NCI-H128 (cell line): ENCODE measurements around the gene PLEKHD1.

Source experiments
- DNase-seq: peaks from one replicate; lab custom pipeline; 2025; ENCODE audit not compliant: unreplicated experiment; lab: John Stamatoyannopoulos, UW

The PLEKHD1 gene

GRCh38 chr14:69518289-69519101, 34.0 kb downstream of the PLEKHD1 start:
- DNase-seq = no peak

- DNase-seq = no peak
Measured at GRCh38 chr14:69519204-69520100, 34.9 kb downstream of the PLEKHD1 start.

GRCh38 chr14:69522026-69522425, 37.5 kb downstream of the PLEKHD1 start:
- no peak for DNase-seq

- no peak for DNase-seq
Measured at GRCh38 chr14:69525896-69526295, 41.4 kb downstream of the PLEKHD1 start.

GRCh38 chr14:69527635-69528034, 43.1 kb downstream of the PLEKHD1 start:
- no peak for DNase-seq

- DNase-seq = no peak
Measured at GRCh38 chr14:69528143-69528542, 43.6 kb downstream of the PLEKHD1 start.

- no peak for DNase-seq
Measured at GRCh38 chr14:69528930-69529329, 44.4 kb downstream of the PLEKHD1 start.

- DNase-seq = no peak
Measured at GRCh38 chr14:69529563-69529962, 45.0 kb downstream of the PLEKHD1 start.

- DNase-seq = no peak
Measured at GRCh38 chr14:69530095-69530494, 45.6 kb downstream of the PLEKHD1 start.

GRCh38 chr14:69531135-69531534, 46.6 kb downstream of the PLEKHD1 start:
- DNase-seq = no peak

- DNase-seq = no peak
Measured at GRCh38 chr14:69532561-69533340, 48.2 kb downstream of the PLEKHD1 start.

- DNase-seq = peak; percentile 6
Measured at GRCh38 chr14:69535230-69535848, 50.8 kb downstream of the PLEKHD1 start.

GRCh38 chr14:69536971-69537370, 52.4 kb downstream of the PLEKHD1 start:
- DNase-seq = no peak

- no peak for DNase-seq
Measured at GRCh38 chr14:69537900-69538299, 53.4 kb downstream of the PLEKHD1 start.

GRCh38 chr14:69538766-69539165, 54.2 kb downstream of the PLEKHD1 start:
- no peak for DNase-seq

- DNase-seq = no peak
Measured at GRCh38 chr14:69539631-69540410, 55.3 kb downstream of the PLEKHD1 start.

- DNase-seq = no peak
Measured at GRCh38 chr14:69540654-69541335, 56.3 kb downstream of the PLEKHD1 start.

GRCh38 chr14:69542311-69542710, 57.8 kb downstream of the PLEKHD1 start:
- DNase-seq = no peak

- no peak for DNase-seq
Measured at GRCh38 chr14:69543341-69544115, 59.0 kb downstream of the PLEKHD1 start.
